Esophagus squamous epithelium (tissue), 5 donors: ENCODE measurements around the gene ARHGAP35. TPM values are rescaled to one million over a fixed set of nuclear protein-coding genes. Genes with fewer than 3 reads are reported as not detected.
A peak's percentile ranks its signal among the peaks of the same experiment; 100 is the strongest.

Experiments used
- DNase-seq: peaks from one replicate; lab custom pipeline; 2025; lab: John Stamatoyannopoulos, UW
- H3K27ac ChIP-seq, 4 donors: fragments of 200-600 bp; sonication (generic); one replicate each; pipeline ENCODE4 v1.5.1; 2016 to 2019; ENCODE audit warnings: mild to moderate bottlenecking in 1 of 4
- H3K27me3 ChIP-seq, 4 donors: fragments of 200-600 bp; sonication (generic); 1 replicate in 3 of 4; 2 replicates in 1 of 4; pipeline versions ENCODE4 v1.5.1 to v1.6.0; 2017 to 2021; ENCODE audit warnings: antibody characterized with exemption in 1 of 4
- H3K36me3 ChIP-seq, 3 donors: fragments of 200-600 bp; sonication (generic); one replicate each; pipeline ENCODE4 v1.5.1; 2016 to 2019
- H3K4me1 ChIP-seq, 3 donors: fragments of 200-600 bp; sonication (generic); one replicate each; pipeline ENCODE4 v1.5.1; 2017 to 2019
- H3K4me3 ChIP-seq, 4 donors: fragments of 200-600 bp; sonication (generic); 1 replicate in 3 of 4; 2 replicates in 1 of 4; pipeline ENCODE4 v1.5.1; 2016 to 2019; ENCODE audit warnings: mild to moderate bottlenecking in 2 of 4, moderate library complexity in 1 of 4
- H3K9me3 ChIP-seq, 3 donors: fragments of 200-600 bp; sonication (generic); one replicate each; pipeline ENCODE4 v1.5.1; 2016 to 2019
- CTCF ChIP-seq, 6 experiments: fragments of 450-650 bp in 4 of 6; fragments of 200-600 bp in 2 of 6; sonication (generic) in 2 of 6; IDR thresholded peaks; one replicate each; pipeline ENCODE4 v1.5.1; 2016 to 2019; ENCODE audit warnings: antibody characterized with exemption in 6 of 6, mild to moderate bottlenecking in 4 of 6, moderate library complexity in 4 of 6
- POLR2A ChIP-seq, 4 donors: fragments of 450-650 bp; IDR thresholded peaks; one replicate each; pipeline ENCODE4 v1.6.1; 2017; ENCODE audit warnings: antibody characterized with exemption in 4 of 4, mild to moderate bottlenecking in 4 of 4, moderate library complexity in 3 of 4
- WGBS, 2 donors: methylation state at CpG; one replicate each; pipeline ENCODE4 v1.1.5; 2018; 5-methylcytosine and 5-hydroxymethylcytosine counted together
- intact Hi-C: fragments of 100-400 bp; cut with DNase I; formaldehyde crosslinking; loops from one replicate; pipeline ENCODE4 v1.15.0; 2022
- total RNA-seq, 4 donors: library from RNA; depleted of rRNA; stranded (reverse); fragments of >200 nt; gene quantifications; one replicate each; pipeline ENCODE4 v1.1.0, GENCODE V29; 2016
- donor health status: DM: yes; HTN: yes; CAD: no.

Gene ARHGAP35
- total RNA-seq, 4 donors from 2014 or later = 28.6 to 41.6 (median 32.1) TPM

- intact Hi-C loops = no loop called here
- 92 to 95% methylated on average over 5 of the region's 5 CpGs for WGBS, 2 donors
- H3K27ac ChIP-seq = no peak overlapping the region
Measured at GRCh38 chr19:46887240-46887782, 26.5 kb downstream of the ARHGAP35 start.

GRCh38 chr19:46890423-46891170, 29.8 kb downstream of the ARHGAP35 start:
- H3K4me3 ChIP-seq = no peak overlapping the region
- WGBS, 2 donors = 23 to 62% methylated on average over 3 of the region's 3 CpGs
- no peaks in the 10 kb centered on the region for H3K27me3 ChIP-seq
- peak overlapping the region in 2 of 4 donors; percentile 25 to 42 for H3K27ac ChIP-seq
- intact Hi-C loops = no loop called here
- TF ChIP-seq CTCF (IDR thresholded peaks at IDR 0.05) (no peak), POLR2A (IDR thresholded peaks at IDR 0.05) (no peak)
- H3K9me3 ChIP-seq = no peaks in the 10 kb centered on the region
- H3K36me3 ChIP-seq = no peaks in the 10 kb centered on the region
- peaks cover 3 to 46% (median 3%) of the 10 kb centered on the region in 3 donors for H3K4me1 ChIP-seq
- no peak for DNase-seq

More at GRCh38 chr19:46887240-46887782, 26.5 kb downstream of the ARHGAP35 start:
- no peak overlapping the region for H3K4me3 ChIP-seq
- H3K9me3 ChIP-seq = no peaks in the 10 kb centered on the region
- peaks cover 0 to 40% (median 3%) of the 10 kb centered on the region in 3 donors for H3K4me1 ChIP-seq
- H3K36me3 ChIP-seq = no peaks in the 10 kb centered on the region
- no peak for DNase-seq
- TF ChIP-seq CTCF (IDR thresholded peaks at IDR 0.05) (no peak), POLR2A (IDR thresholded peaks at IDR 0.05) (no peak)
- no peaks in the 10 kb centered on the region for H3K27me3 ChIP-seq

GRCh38 chr19:46892252-46893179, 31.7 kb downstream of the ARHGAP35 start:
- DNase-seq = no peak
- H3K36me3 ChIP-seq = no peaks in the 10 kb centered on the region
- 92 to 95% methylated on average over 11 of the region's 11 CpGs for WGBS, 2 donors
- no peaks in the 10 kb centered on the region for H3K9me3 ChIP-seq
- H3K27ac ChIP-seq = no peak overlapping the region
- no peaks in the 10 kb centered on the region for H3K27me3 ChIP-seq
- peaks cover 0 to 37% (median 4%) of the 10 kb centered on the region in 3 donors for H3K4me1 ChIP-seq
- TF ChIP-seq POLR2A (IDR thresholded peaks at IDR 0.05) = no peak
- TF ChIP-seq CTCF (IDR thresholded peaks at IDR 0.05) = no peak
- H3K4me3 ChIP-seq = no peak overlapping the region
- intact Hi-C loops = no loop called here

GRCh38 chr19:46896076-46896794, 35.4 kb downstream of the ARHGAP35 start:
- TF ChIP-seq CTCF (IDR thresholded peaks at IDR 0.05) (no peak), POLR2A (IDR thresholded peaks at IDR 0.05) (no peak)
- no peak overlapping the region for H3K27ac ChIP-seq
- DNase-seq = no peak

More at GRCh38 chr19:46896076-46896794, 35.4 kb downstream of the ARHGAP35 start:
- intact Hi-C loops = no loop called here
- Histone ChIP-seq H3K9me3 (no peaks in the 10 kb centered on the region), H3K4me3 (no peak overlapping the region), H3K27me3 (no peaks in the 10 kb centered on the region), H3K4me1 (peaks cover 14 to 52% (median 20%) of the 10 kb centered on the region in 3 donors), H3K36me3 (no peaks in the 10 kb centered on the region)
- WGBS, 2 donors = 82 to 88% methylated on average over 8 to 10 of the region's 10 CpGs
